Measurements from ENCODE around the gene SGPP2. TPM values are rescaled to one million over a fixed set of nuclear protein-coding genes. Genes with fewer than 3 reads are reported as not detected.

The SGPP2 gene
- total and polyA plus RNA-seq, 2 experiments from 2014 or later, result 0.08 TPM; not detected in 1

DNA sequence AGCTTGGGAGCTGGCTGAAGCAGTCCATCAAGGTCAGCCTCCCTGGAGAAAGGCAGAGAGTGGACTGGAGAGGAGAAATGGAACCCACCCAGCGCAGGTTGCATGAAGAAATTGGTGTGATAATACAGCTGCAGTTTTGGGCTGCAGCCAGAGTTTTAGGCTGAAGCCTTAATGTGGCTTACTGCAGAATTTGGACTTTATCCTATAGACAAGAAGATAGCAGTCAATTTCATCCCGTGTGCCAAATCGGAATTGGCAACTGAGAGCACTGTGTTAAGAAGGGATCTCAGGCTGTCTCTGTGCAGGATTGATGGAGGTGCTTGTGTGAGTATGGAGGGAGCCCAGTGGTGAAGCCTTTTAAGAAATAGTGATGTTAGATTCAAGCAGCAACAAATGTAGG lies 7.5 kb downstream of the SGPP2 start:
- no peak overlapping the region for H3K4me3 Mint-ChIP-seq
- H3K27ac Mint-ChIP-seq, result no peak overlapping the region
- no peaks in the 10 kb centered on the region for H3K9me3 Mint-ChIP-seq
- peaks cover 10% of the 10 kb centered on the region; the same call in 2 of the 3 replicates for H3K4me1 Mint-ChIP-seq
- peaks cover 4% of the 10 kb centered on the region; the same call in 1 of the 2 replicates for H3K4me1 ChIP-seq (ENCODE audit: insufficient read depth)
- H3K9me2 ChIP-seq (ENCODE audit: insufficient read depth), result no peaks in the 10 kb centered on the region
- H2AFZ ChIP-seq, result no peak overlapping the region
- no peaks in the 10 kb centered on the region for H3K79me2 ChIP-seq (replicated peaks; ENCODE audit: insufficient read depth)
- no peaks in the 10 kb centered on the region for H3K36me3 ChIP-seq (ENCODE audit: insufficient read depth)
- H3K27me3 Mint-ChIP-seq (ENCODE audit: insufficient read depth, low read depth, poor library complexity), result peaks cover 48% of the 10 kb centered on the region
- peaks cover 5% of the 10 kb centered on the region for H4K20me1 ChIP-seq (replicated peaks; ENCODE audit: insufficient read depth)
- ATAC-seq (no peak), DNase-seq (ENCODE audit: low spot score) (no peak)
- TF ChIP-seq POLR2AphosphoS5 (IDR thresholded peaks at IDR 0.05; ENCODE audit: low read depth) (no peak), EZH2 (IDR thresholded peaks at IDR 0.05; ENCODE audit: low read depth, unreplicated experiment) (no peak), JUNB (IDR thresholded peaks at IDR 0.05; ENCODE audit: unreplicated experiment) (no peak), NANOG (IDR thresholded peaks at IDR 0.05; ENCODE audit: borderline replicate concordance) (no peak), STAT1 (IDR thresholded peaks at IDR 0.05; ENCODE audit: unreplicated experiment) (no peak), ZNF114 (CRISPR knock-in tag; IDR thresholded peaks at IDR 0.05) (no peak), ZNF331 (CRISPR knock-in tag; IDR thresholded peaks at IDR 0.05; ENCODE audit: low read depth) (no peak), EZH2phosphoT487 (IDR thresholded peaks at IDR 0.05; ENCODE audit: unreplicated experiment) (no peak), CREB1 (CRISPR knock-in tag; IDR thresholded peaks at IDR 0.05; ENCODE audit: low read depth) (no peak)
- TF ChIP-seq, protein P1, sequence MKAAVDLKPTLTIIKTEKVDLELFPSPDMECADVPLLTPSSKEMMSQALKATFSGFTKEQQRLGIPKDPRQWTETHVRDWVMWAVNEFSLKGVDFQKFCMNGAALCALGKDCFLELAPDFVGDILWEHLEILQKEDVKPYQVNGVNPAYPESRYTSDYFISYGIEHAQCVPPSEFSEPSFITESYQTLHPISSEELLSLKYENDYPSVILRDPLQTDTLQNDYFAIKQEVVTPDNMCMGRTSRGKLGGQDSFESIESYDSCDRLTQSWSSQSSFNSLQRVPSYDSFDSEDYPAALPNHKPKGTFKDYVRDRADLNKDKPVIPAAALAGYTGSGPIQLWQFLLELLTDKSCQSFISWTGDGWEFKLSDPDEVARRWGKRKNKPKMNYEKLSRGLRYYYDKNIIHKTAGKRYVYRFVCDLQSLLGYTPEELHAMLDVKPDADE (IDR thresholded peaks at IDR 0.05), result no peak
- TF ChIP-seq, protein P2, sequence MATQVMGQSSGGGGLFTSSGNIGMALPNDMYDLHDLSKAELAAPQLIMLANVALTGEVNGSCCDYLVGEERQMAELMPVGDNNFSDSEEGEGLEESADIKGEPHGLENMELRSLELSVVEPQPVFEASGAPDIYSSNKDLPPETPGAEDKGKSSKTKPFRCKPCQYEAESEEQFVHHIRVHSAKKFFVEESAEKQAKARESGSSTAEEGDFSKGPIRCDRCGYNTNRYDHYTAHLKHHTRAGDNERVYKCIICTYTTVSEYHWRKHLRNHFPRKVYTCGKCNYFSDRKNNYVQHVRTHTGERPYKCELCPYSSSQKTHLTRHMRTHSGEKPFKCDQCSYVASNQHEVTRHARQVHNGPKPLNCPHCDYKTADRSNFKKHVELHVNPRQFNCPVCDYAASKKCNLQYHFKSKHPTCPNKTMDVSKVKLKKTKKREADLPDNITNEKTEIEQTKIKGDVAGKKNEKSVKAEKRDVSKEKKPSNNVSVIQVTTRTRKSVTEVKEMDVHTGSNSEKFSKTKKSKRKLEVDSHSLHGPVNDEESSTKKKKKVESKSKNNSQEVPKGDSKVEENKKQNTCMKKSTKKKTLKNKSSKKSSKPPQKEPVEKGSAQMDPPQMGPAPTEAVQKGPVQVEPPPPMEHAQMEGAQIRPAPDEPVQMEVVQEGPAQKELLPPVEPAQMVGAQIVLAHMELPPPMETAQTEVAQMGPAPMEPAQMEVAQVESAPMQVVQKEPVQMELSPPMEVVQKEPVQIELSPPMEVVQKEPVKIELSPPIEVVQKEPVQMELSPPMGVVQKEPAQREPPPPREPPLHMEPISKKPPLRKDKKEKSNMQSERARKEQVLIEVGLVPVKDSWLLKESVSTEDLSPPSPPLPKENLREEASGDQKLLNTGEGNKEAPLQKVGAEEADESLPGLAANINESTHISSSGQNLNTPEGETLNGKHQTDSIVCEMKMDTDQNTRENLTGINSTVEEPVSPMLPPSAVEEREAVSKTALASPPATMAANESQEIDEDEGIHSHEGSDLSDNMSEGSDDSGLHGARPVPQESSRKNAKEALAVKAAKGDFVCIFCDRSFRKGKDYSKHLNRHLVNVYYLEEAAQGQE (IDR thresholded peaks at IDR 0.05; ENCODE audit: unreplicated experiment), result no peak
- TF ChIP-seq, protein P3, sequence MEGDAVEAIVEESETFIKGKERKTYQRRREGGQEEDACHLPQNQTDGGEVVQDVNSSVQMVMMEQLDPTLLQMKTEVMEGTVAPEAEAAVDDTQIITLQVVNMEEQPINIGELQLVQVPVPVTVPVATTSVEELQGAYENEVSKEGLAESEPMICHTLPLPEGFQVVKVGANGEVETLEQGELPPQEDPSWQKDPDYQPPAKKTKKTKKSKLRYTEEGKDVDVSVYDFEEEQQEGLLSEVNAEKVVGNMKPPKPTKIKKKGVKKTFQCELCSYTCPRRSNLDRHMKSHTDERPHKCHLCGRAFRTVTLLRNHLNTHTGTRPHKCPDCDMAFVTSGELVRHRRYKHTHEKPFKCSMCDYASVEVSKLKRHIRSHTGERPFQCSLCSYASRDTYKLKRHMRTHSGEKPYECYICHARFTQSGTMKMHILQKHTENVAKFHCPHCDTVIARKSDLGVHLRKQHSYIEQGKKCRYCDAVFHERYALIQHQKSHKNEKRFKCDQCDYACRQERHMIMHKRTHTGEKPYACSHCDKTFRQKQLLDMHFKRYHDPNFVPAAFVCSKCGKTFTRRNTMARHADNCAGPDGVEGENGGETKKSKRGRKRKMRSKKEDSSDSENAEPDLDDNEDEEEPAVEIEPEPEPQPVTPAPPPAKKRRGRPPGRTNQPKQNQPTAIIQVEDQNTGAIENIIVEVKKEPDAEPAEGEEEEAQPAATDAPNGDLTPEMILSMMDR (conservative IDR thresholded peaks at IDR 0.05; ENCODE audit: low read depth in 2 of 2), result no peak
- TF ChIP-seq, protein P4, sequence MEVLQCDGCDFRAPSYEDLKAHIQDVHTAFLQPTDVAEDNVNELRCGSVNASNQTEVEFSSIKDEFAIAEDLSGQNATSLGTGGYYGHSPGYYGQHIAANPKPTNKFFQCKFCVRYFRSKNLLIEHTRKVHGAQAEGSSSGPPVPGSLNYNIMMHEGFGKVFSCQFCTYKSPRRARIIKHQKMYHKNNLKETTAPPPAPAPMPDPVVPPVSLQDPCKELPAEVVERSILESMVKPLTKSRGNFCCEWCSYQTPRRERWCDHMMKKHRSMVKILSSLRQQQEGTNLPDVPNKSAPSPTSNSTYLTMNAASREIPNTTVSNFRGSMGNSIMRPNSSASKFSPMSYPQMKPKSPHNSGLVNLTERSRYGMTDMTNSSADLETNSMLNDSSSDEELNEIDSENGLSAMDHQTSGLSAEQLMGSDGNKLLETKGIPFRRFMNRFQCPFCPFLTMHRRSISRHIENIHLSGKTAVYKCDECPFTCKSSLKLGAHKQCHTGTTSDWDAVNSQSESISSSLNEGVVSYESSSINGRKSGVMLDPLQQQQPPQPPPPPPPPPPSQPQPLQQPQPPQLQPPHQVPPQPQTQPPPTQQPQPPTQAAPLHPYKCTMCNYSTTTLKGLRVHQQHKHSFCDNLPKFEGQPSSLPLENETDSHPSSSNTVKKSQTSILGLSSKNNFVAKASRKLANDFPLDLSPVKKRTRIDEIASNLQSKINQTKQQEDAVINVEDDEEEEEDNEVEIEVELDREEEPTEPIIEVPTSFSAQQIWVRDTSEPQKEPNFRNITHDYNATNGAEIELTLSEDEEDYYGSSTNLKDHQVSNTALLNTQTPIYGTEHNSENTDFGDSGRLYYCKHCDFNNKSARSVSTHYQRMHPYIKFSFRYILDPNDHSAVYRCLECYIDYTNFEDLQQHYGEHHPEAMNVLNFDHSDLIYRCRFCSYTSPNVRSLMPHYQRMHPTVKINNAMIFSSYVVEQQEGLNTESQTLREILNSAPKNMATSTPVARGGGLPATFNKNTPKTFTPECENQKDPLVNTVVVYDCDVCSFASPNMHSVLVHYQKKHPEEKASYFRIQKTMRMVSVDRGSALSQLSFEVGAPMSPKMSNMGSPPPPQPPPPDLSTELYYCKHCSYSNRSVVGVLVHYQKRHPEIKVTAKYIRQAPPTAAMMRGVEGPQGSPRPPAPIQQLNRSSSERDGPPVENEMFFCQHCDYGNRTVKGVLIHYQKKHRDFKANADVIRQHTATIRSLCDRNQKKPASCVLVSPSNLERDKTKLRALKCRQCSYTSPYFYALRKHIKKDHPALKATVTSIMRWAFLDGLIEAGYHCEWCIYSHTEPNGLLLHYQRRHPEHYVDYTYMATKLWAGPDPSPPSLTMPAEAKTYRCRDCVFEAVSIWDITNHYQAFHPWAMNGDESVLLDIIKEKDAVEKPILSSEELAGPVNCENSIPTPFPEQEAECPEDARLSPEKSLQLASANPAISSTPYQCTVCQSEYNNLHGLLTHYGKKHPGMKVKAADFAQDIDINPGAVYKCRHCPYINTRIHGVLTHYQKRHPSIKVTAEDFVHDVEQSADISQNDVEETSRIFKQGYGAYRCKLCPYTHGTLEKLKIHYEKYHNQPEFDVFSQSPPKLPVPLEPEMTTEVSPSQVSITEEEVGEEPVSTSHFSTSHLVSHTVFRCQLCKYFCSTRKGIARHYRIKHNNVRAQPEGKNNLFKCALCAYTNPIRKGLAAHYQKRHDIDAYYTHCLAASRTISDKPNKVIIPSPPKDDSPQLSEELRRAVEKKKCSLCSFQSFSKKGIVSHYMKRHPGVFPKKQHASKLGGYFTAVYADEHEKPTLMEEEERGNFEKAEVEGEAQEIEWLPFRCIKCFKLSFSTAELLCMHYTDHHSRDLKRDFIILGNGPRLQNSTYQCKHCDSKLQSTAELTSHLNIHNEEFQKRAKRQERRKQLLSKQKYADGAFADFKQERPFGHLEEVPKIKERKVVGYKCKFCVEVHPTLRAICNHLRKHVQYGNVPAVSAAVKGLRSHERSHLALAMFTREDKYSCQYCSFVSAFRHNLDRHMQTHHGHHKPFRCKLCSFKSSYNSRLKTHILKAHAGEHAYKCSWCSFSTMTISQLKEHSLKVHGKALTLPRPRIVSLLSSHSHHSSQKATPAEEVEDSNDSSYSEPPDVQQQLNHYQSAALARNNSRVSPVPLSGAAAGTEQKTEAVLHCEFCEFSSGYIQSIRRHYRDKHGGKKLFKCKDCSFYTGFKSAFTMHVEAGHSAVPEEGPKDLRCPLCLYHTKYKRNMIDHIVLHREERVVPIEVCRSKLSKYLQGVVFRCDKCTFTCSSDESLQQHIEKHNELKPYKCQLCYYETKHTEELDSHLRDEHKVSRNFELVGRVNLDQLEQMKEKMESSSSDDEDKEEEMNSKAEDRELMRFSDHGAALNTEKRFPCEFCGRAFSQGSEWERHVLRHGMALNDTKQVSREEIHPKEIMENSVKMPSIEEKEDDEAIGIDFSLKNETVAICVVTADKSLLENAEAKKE (CRISPR knock-in tag; IDR thresholded peaks at IDR 0.05), result no peak
- H3K27me3 ChIP-seq (ENCODE audit: insufficient read depth), result peaks cover 90% of the 10 kb centered on the region
- H3F3A ChIP-seq (replicated peaks; ENCODE audit: low read depth), result no peaks in the 10 kb centered on the region
- no peak overlapping the region for H3K27ac ChIP-seq (ENCODE audit: low read depth)
- H3K4me2 ChIP-seq, result no peak overlapping the region
- no peaks in the 10 kb centered on the region for H3K36me3 Mint-ChIP-seq (ENCODE audit: low read depth)
- H3K4me3 ChIP-seq, result no peak overlapping the region
